T47D (cell line): ENCODE data around the gene DNAL4.

Experiments used
- DNase-seq, 2 experiments: peaks; one replicate each; pipeline versions ENCODE4 v3.0.0 to v3.0.0-alpha.2; 2011 to 2012; ENCODE audit warnings: low read depth in 1 of 2, low spot score in 1 of 2
- JUND ChIP-seq: IDR thresholded peaks from 2 replicates; pipeline ENCODE4 v1.6.1; 2012; ENCODE audit warnings: low read depth
- in situ Hi-C: cut with HindIII; loops from 2 replicates; pipeline ENCODE4 v1.10.0; 2016; ENCODE audit warnings: low sequenced_read_pairs, low pct_unique_long_range_greater_than_20kb

DNAL4 gene

DNA sequence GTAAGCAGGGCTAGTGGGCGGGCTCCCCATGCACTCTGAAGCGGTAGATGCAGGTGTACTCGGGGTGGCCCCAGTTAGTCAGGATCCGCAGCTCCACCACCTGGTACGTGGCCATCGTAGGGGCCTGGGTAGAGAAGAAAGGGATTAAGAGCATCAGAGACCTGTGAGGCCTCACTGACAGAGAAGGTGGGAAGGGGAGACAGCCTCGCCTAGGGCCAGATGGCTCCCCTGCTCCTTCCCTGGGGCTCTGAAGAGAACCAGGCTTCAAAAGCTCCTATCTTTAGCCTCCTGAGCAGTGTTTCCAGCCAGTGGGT is 57.7 kb downstream of the DNAL4 start:
- TF ChIP-seq JUND = no peak
- in situ Hi-C loops = no loop called here
- DNase-seq = no peak

DNA sequence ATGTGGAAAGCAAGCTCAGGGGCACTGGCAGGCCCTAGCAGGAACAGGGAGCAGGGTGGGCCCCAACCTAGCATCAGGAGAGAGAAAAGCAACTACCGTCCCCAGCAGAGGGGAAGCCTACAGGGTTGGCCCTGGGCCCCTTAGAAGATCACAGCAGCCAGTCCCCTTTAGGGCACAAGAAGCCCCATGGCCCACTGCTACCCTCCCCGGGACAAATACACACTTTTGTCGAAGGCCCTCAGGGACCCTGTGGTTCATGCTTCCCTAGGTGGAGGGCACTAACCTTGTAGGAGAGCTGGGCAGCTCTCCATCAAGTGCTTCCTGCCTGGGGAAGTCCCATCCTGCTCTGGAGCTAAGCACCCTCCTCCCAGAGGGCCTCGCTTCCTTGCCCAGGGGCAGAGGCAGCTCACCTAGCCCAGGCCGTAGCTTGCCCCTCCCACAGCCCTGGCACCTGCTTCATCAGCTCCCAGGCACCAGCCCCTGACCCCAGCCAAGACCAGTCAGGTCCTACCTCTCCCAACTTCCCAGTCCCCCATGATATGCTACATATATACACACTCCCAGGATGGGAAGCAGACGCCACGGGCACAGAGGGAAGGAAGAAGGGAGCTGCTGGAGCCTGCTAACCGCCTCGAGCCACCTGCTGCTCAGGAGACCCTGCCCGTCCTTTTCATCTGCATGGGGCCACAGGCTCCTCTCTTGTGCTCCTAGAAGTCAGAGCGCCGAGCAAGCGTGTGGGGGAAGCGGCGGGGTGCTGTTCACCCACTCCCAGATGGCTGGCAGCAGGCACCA is 58.3 kb downstream of the DNAL4 start:
- TF ChIP-seq JUND = no peak
- in situ Hi-C loops = no loop called here
- DNase-seq = no peak

DNA sequence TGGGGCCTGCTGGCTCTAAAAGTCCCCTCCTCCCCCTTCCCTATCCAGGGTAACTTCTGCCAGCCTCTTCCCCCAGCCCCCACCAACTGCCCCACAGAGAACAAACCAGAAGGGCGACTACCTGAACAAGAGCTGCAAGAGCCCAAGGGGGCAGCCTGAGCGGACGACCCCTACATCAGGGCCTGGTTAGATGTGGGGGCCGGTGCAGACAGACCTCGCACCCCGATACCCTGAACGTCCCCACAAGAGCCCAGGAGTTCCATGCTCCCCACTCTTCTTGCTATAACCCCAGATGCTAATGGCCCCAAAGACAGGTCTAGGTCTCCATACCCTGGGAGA is 58.8 kb downstream of the DNAL4 start:
- TF ChIP-seq JUND = no peak
- DNase-seq = no peak
- in situ Hi-C loops = no loop called here

DNA sequence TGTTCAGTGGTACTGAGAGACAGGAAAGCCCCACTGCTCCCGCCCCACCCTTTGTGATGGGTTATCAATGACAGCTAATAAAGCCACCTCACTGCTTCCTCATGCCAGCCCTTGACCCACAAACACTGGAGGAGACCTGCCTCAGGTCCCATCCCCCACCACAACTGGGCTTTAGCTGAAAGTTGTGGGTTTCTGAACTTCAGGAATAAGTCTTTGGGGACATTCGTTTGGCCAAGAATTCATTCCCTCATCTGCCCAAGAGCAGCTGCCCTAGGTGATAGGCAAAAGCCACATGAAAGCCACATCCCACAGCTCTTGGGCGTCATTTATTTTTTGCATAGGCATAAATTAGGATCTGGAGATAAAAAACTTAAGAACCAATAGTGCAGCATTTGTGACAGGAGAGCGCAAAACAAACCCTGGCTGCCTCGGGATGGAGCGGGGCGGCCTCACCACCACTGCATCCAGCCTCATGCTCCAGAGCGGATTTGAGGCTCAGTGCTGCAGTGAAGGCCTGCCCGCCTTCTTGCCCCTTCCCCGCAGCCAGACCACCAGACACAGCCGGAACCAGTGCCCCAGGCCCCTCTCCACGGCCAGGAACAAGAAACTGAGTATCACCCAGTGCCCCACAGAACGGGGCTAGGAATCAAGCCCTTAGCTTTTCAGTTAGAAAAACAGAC is 59.4 kb downstream of the DNAL4 start:
- no peak for TF ChIP-seq JUND
- DNase-seq = no peak
- in situ Hi-C loops = no loop called here

DNA sequence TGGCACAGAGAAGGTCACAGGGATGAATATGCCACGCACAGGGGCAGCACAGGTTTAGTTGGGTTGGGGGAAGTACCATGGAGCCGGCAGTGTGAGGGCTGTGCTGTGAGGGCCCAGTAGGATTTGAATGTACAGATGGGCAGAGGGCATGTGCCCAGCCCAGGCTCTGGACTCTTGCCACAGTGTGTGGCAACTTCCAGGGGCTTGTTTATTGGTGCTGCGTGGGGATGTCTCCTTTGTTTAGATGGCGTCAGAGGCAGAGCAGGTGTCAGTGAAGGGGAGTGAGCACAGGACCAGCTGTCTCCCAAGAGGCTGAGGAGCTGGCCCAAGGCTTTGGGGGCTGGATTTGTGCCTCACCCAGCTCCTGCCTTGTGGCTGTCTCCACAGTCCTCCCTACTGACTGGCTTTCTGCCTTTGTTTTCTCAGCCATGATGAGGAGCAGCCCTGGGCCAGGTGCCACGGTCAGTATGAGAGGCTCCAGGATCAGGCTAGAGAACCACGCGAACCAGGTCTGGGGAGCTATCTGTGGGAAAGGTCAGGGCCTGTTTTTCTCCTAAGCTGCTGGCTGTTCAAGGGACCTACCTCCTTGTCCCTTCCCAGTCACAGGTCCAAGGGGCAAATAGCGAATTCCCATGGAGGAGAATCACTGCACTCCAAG is 60.1 kb downstream of the DNAL4 start:
- no peak for DNase-seq
- TF ChIP-seq JUND = no peak
- in situ Hi-C loops = no loop called here

DNA sequence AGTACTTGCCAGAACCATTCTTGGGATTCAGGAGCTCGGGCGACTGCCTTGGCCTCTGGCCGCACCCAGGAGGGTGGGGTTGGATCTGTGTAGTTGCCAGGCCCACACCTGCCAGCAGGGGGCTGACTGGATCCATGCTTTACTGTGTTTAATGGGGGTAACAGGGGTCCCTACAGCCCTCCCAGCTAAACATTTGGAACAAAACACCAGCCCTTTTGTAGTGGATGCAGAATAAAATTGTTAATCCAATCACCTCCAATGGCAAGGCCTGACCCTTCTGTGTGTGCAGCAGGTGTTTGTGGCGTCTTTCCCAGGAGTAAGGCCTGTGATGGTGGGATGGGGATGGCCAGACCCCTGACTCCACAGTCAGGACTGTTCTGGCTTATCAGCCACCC is 60.6 kb downstream of the DNAL4 start:
- TF ChIP-seq JUND = no peak
- in situ Hi-C loops = no loop called here
- DNase-seq = peak; percentile 28 to 40

DNA sequence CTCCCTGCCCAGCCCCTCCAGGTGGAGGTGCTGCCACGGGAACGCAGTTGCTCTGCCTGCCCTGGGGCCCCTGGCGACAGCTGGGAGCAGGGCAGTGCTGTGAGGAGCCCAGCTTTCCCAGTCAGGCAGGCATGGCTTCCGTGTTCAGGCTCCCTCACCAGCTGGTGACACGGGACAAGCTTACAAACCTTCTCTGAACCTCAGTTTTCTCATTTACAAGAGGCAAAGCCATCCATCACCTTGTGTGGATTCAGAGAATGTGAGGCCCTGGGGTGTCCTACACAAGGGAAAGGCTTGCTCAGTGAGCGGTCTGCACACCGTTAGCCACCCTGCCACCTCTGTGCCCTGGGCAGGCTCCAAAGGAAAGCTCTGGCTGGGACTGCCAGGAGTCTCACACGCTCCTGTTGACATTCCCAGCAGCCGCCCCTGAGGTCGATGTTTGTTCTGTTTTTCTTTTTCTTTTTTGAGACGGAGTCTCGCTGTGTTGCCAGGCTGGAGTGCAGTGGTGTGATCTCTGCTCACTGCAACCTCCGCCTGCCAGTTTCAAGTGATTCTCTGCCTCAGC is 61.6 kb downstream of the DNAL4 start:
- in situ Hi-C loops = no loop called here
- no peak for TF ChIP-seq JUND
- no peak for DNase-seq

DNA sequence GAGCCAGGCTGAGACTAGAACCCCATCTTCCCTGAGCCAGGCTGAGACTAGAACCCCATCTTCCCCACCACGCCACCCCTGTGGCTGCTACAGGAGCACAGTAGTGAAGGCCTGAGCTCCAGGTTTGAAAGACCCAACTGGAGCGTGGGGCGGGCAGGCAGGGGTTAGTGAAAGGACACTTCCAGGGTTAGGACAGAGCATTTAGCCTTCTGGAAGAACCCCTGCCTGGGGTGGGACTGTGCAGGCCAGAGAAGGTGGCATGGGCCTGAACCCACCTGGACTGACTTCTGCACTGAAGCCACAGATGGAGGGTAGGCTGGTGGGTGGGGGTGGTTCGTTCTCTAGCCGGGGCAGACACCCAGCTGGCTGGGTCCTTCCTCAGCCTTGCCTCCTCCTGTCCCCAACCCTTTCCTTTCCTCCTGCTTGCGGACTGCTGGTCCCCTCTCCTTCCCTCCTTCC is 62.2 kb downstream of the DNAL4 start:
- TF ChIP-seq JUND = no peak
- in situ Hi-C loops = no loop called here
- no peak for DNase-seq

DNA sequence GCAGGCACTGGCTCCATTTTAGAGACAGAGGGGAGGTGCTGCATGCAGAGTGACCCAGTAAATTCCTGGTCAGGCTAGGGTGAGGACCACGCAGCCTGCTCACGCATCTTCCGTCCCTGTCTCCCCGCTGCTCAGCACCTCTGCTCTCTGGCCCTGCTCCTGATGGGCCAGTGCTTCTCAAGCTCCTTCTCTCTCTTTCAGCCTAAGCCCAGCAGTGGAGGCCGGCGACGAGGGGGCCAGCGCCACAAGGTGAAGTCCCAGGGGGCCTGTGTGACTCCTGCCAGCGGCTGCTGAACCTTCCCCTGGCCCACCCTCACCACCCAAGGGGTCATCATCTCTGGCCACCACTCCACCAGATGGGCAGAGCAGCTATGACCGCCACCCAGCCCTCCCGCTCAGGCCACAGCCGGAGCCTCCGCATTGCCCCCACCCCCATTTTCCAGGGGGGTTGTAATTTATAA is 63.5 kb downstream of the DNAL4 start:
- no peak for TF ChIP-seq JUND
- no peak for DNase-seq
- in situ Hi-C loops = no loop called here

DNA sequence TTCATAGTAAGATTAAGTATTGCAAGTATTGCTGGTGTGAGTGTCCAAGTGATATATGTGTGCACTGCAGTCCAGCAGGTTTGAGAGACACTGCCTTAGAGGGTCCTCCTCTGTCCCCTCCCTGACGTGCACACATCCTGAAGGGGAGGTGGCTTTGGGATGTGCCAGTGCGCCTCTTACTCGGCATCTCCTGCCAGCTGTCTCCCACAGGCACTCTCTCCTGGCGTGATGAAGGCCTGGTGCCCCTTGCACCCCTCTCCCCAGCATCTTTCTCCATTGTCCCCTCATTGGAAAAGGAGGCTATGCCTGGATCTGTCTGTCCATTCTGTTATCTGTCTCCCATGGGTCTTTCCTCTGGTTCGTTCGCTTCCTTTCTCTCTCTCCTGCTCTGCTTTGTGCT is 64.0 kb downstream of the DNAL4 start:
- TF ChIP-seq JUND = no peak
- in situ Hi-C loops = no loop called here
- DNase-seq = no peak

DNA sequence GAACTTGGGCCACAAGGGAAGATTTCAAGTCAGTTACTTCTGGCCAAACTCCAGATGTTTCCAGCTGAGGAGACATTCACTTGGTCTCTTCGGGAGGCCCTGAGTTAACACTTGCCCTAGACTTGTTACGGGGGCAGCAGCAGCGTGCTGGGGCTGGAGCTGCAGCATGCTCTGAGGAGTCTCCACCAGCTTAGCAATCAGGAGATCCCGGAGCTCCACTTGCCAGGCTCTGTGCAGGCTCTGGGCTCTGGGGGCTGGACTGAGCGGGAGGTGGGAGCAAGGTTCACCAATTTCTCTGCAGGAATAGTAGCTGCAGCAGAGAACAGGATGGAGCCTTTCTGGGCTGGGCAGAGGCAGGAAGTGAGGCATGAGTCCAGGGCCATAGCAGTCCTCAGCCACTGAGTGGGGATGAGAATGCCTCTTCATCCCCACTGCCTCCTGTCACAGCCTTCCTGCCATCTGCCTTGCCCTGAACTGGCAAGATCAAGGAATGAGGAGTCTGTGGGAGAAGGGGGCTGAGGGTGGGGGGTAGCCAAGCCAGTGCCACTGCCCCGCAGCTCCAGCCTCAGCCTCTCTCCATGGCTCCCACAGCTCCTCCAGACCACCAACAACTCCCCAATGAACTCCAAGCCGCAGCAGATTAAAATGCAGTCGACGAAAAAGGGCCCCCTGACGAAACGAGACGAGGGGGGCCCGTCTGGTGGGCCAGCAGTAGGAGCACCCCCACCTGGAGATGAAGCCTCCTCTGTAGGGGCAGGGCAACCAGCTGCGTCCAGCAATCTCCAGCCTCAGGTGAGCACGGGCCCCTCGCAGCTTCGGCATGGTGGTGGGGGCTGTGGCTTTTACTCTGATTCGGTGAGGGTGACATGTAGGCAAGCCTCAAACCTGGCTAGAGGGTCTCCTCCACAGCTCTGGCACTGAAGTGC is 64.8 kb downstream of the DNAL4 start:
- DNase-seq = no peak
- in situ Hi-C loops = no loop called here

More for the DNA sequence above, 64.8 kb downstream of the DNAL4 start:
- no peak for TF ChIP-seq JUND
